Activated T-cell treated with anti-CD3 and anti-CD28 coated beads for 4 hours (primary cell): ENCODE data around the gene ZBTB16.

Source experiments
- DNase-seq: peaks from one replicate; pipeline ENCODE4 v3.0.0-alpha.2; 2020

ZBTB16 gene

DNA sequence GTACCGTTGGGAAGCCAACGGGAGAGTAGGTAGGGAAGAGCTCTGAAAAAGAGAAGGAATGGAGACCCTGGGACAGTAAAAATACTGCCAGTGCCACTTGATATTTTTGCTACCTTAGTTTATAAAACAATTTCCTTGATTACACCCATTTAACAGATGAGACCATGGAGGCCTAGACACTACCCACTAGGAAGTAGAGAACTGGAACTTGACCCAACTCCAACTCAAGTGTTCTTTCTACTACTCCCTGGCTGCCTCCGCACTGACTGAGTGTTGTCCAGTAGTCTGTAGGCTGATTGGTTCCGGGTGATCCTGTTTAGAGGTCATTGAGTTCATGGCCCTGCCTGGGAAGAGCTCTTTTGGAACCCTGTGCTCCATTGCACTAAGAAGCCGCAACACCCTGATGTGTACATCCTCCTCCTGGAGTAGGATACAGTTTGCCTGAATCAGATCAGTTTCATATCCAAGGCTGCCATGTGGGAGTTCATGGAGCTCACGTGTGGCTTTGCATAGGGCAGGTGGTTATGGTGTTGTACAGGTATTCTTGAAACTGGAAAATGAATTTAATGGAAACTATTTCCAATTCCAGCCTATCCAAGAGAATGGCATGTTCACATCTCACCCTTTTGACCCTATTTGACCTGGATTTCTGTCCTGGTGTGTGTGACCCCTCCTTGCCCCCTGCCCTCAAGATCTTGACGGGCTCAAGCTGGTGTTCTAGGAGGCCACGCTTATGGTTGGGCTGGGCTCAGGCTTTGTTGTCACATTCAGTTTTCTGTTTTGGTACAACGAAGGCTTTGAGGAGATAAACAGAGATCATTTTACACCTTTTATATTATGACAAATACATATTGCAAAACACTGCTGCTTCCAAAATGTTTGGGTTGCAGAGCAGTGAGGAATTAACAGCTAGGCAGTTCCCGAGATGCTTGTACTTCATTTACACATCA lies 134.5 kb downstream of the ZBTB16 start:
- DNase-seq, result no peak

DNA sequence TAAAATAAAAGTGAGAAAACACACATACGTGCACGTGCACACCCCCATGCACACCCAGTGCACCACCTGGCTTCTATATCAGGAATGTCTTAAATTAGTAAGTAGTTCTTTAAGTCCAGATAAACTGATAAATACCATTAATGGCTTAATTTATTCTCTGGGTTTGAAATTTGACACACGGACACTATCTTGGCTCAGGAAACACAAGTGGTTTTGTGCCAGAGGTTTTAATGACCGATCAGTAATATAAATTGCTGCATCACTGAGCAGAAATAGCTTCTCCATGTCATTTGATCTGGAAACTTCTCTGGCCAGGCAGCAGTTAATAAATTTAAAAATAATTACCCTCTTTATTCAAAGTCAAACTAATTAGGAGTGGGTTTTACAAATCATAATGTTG lies 135.2 kb downstream of the ZBTB16 start:
- no peak for DNase-seq

DNA sequence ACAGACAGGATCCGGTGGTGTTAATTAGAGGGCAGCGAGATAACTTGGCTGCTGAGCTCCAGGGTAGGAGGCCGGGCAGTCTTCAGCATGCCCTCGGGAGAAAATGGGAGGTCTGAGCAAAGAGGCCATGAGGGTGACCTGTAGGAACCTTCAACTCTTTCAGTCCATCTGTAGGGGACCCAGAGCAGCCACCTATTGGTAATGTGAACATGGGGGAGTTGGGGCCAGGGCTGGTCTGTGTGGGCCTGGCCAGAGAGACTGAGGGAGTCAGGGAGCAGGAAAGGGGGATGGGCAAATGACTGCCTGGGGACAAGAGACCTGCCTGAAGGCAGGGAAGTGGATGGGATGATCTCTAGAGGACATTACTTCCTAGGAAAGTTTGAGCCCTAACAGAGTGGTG lies 135.6 kb downstream of the ZBTB16 start:
- DNase-seq, result no peak

DNA sequence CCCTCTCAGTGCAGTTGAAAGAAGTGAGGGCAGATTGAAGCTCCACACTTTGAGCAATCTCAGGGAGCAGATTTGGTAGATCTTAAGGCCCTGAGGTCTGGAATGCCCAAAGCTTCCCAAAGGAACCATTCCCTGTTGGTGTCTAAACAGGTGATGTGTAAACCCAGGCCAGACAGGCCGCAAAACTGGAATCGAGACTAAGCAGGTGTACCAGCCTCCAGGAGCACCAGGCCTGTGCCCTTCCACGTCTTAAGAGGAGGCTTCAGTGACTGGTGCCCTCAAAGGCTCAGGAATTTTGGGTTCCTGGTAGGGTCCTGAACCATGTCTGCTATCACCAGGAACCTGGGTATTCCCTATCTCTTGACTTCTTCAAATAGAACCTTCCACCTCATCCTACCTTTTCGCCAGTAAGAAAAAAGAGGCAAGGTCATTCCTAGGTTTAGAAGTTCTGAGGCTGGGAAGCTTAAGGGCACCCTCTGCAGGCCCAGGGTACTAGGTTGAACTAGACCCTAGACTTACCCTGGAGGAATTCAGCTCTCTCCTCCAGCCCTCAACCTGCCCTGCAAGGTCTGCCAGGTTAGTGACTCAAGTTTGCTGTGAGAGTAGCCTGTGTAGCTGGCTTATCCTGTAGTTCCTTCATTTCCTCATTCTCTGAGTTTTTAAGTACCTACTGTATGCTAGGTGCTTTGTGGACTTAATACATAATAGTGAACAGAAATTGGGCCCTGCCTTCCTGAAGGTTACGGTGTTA lies 136.6 kb downstream of the ZBTB16 start:
- DNase-seq, result no peak

DNA sequence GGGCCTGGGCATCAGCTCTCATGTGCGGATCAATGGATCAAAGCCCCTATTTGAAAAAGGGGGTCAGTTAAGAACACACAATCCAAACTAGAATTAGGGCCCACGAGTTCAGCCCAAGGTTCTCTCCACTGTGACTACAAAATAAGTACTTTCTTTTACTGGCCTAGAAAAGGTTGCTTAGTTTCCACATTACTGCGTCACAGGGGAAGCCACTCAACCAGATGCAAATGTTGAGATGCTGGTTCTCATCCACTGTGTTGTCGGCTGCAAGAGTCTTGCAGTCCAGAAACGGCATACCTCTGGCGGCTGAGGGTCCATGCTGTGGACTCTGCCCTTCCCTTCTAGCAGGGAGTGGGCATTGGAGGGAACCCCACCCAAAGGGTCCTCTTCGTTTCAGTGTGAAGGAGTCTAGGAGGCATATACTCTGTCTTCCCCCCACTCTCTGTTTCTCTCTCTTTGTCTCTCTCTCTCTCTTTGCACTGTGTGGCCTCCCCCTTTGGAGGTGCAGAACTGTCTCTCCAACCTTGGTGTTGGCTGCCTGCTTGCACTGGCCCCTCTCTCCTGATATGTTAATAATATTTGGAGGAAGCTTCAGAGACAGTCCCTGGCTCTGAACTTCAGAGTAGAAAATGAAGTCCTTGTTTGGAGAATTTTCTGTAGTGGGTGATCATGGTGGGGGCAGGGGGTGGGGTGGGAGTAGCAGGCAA lies 137.6 kb downstream of the ZBTB16 start:
- DNase-seq, result no peak

DNA sequence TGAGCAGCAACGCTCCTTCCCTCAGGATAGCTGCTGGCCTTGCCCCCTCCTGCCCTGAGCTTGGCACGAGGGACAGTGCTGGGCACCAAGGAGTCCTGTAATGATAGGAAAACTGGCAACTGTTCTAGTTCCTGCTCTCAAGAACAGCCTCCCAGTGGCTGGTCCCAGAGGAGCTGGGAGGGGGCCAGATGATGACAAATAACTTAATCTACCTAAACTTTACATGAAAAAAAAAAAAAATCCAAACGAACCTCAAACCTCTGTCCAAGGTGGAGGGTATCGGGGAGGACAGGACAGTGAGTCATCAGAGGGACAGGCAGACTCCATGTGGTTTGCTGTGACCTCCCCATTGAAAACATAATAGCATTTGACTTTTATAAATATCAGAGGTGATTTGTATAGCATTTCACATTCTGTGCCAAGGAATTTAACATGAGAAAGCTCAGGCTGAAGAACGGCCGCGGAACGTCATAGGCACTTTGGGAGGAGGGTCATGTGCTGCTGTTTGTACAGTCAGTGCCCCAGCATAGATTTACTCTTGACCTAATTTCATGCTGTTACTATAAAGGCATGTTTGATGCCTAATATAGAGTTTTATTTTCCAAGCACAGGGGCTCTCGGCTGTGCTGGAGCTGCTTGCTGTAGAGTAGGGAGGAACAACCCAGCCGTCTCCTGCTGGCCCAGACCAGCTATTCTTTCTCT lies 138.4 kb downstream of the ZBTB16 start:
- DNase-seq, result no peak

DNA sequence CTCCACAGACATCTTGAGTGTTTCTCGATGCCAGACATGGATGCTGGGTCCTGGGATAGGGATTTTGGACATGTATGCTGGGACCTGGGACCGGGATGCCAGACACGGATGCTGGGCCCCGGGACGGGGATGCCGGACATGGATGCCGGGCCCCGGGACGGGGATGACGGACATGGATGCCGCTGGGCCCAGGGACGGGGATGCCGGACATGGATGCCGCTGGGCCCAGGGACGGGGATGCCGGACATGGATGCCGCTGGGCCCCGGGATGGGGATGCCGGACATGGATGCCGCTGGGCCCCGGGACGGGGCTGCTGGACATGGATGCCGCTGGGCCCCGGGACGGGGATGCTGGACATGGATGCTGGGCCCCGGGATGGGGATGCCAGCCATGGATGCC lies 139.5 kb downstream of the ZBTB16 start:
- no peak for DNase-seq

DNA sequence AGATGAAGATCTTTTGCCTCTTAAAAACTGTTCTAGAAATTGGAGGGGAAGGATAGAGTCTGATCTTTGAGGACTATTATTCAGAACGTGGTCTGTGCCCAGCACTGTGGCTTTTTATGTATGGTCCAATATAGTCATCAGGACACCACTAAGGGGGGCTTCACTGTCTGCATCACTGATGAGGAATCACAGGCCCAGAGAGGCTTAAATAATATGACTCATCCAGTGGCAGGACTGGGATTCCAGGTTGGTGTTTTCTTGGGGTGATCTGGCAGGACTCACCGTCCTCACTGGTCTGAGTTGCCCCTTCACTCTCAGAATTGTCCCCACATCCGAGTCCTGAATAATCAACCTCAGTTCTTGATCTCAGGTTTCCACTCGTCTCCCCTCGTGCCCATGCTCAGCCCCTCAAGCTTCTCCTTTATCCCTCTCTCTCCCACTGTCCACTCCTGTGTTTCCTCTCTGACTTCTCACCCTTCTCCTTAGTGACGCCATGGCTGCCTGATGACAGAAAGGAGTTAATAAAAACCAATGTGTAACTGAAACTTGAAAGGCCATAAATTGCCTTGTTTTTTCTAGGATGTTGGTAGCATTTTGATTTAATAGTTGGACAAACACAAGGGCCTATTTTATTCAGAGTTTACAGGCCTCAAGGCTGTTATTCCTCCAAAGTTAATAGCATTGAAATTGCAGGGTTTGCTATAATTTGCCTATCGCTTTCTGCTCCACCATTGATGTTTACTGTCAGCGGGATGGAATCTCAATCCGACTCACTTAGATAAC lies 141.0 kb downstream of the ZBTB16 start:
- DNase-seq, result no peak

DNA sequence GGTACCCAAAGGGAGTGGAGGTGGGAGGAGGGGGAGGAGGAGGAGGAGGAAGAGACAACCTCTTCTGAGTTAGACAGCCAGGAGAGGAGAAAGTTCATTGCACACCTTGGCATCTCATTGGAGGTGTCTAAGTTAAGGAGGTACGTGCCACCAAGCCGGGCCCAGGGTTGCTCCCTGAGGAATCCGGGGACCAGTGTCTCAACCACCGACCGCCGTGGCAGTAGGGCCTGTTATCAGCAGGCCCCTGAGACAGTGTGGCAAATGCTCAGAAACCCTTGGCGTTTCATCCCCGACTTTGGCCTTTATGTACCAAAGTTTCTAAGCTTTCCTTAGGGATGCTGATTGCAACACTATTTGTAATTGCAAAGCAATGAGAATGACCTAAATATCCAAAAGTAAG lies 141.7 kb downstream of the ZBTB16 start:
- no peak for DNase-seq

DNA sequence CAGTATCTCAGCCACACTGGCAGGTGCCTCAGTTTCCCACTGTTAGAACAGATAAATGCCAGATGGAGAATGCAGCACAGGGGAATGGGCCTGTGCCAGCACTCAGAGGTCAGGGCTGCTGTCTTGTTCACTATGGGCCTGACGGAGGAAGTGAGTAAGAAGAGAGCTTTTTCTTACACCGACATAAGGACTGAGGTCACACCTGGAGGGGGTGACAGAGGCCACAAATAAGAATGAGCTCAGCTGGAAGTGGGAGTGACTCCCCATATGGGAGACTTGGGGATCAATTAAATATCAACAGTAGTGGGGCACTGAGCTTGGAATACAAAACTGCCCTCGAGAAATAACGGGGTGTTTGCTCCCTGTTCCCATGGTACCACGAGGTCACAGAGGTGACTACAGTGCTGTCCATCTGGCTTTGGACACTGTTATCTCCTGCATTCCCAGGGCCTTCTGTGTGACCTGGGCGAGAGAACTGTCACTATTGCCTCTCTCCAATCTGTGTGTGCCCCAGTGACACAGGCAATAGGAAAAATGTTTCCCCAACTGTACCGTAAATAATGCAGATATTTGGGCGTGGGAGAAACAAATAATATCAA lies 142.6 kb downstream of the ZBTB16 start:
- DNase-seq, result no peak

DNA sequence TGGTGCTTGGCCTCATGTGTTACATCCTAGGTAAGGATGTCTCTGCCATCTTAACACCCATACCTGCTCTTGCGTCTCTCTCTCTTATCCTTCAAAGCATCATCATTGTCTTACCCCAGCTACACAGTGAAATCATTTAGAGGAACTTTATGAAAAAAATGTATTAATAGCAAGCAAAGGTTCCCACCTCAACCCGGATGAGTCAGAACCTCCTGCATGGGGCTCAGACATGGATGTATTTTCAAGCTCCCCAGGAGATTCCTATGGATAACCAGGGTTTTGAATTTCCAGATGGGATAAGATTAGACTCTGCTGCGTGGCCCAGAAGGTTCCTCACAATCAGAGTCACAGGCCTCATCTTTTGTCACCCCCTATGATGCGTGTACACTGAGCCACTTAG lies 147.6 kb downstream of the ZBTB16 start:
- no peak for DNase-seq

DNA sequence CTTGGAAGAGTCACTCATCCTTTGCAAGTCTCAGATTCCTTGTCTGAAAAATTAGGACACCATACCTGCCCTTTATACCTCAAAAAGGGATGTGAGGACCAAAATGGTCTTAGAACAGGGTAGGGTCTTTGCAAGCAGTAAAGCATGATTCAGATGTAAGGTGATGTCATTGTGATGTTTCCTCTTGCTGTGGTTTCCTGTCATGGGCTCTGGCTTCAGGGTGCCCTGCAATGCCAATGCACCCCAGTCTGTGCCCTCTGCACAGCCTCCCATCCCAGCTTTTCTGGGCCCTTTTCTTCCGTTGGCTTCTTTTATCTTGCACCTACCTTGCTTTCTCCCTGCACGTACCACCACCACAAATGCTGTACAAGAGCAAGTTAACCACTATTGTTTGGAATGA lies 148.9 kb downstream of the ZBTB16 start:
- DNase-seq, result no peak

DNA sequence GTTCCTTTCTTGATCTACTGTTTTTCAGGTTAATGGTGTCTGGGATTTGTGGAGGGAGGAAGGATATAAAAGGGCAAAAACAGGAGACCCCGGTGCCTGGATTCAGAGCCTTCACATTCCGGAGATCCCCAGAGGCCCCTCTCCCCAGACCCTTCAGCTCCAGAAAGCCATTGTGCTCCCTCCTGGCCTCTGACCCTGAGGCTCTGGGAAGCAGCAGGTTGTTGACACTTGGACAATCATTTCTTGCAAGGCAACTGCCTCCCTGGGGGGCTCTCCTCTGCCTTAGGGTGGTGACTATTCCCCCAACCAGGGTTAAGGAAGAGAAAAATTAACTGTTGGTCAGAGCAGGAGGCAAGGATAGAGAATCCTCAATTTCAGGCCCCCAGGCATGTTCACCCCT lies 149.8 kb downstream of the ZBTB16 start:
- no peak for DNase-seq

DNA sequence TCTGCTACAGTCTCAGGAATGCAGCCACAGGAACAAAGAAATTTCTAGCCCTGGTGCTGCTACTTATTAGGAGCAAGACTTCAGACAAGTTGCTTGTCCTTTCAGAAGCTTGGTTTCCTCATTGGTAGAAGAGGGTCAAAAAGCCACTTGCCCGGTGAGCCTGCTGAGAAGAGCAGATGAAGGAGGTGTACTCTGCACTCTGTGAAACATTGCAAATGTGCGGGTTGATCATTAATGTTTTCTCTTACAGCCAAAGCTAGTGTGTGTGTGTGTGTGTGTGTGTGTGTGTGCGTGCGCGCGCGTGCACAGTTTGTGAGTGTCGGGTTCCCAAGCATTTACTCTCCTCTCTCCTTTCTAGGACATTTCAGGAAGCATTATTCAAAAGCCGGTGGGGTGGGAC lies 150.4 kb downstream of the ZBTB16 start:
- DNase-seq, result no peak

DNA sequence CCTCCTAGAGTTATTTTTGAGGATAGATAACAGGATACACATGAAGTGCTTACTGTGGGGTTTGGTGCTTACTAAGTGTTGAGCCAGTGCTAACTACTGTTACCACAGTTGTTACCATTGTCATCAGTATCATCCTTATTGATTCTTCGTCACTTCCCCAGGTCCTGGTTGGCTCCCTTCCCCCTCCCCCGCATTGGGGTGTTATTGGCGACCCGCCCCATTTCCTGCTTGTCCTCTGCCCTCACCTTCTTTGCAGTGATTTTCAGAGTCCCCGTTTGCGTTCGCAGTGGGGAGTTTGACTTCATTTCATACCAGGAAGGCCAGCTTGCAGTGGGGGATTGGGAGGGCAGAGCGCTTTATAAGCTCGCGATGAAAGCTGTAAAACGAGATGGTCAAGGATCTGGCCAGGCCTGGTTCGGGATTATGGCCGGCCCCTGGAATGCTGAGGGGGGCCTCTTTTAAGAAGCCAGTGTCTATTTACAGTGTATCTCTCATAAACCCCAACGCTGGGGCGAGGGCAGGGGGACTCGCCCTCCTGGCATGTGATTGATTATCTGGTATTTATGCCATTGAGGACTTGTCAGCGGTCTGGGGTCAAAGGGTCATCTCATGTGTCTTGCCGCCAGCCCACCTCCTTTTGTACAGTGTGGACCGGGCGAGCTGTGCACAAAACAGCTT lies 152.1 kb downstream of the ZBTB16 start:
- DNase-seq, result no peak

DNA sequence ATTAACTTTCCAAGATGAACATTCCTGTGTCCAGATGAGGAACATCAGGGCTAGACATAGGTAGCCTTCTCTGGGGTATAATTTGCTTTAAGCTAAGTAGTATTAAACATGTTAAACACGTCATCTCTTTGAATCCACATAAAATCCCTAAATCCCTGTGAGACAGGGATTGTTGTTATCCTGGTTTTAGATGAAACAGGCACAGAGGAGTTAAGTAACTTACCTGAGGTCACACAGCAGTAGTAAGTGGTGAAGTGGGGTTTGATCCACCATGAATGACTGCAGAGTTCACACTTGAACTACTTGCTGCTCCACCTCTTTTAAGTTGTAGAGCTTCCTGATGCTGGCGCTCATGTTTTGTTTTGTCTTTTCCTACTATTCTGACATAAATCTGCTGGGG lies 154.1 kb downstream of the ZBTB16 start:
- no peak for DNase-seq

DNA sequence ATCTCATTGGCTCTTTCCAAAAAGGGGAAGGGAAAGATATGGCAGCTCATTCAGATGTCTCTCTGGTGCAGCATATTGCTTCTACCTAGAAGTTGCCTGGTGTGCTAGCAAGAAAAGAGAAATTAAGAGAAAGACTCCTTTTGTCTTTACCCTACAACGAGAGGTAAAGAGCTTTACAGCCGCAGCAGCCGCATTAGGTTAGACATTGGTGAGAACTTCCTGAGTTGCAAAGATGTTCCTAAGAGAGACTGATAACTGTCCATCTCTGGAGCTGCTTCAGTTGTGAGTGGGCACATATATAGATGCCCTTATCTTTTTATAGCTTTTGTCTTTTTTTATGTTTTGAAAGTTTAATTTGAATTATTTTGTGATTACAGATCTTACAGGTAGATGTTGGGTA lies 155.9 kb downstream of the ZBTB16 start:
- DNase-seq, result no peak

DNA sequence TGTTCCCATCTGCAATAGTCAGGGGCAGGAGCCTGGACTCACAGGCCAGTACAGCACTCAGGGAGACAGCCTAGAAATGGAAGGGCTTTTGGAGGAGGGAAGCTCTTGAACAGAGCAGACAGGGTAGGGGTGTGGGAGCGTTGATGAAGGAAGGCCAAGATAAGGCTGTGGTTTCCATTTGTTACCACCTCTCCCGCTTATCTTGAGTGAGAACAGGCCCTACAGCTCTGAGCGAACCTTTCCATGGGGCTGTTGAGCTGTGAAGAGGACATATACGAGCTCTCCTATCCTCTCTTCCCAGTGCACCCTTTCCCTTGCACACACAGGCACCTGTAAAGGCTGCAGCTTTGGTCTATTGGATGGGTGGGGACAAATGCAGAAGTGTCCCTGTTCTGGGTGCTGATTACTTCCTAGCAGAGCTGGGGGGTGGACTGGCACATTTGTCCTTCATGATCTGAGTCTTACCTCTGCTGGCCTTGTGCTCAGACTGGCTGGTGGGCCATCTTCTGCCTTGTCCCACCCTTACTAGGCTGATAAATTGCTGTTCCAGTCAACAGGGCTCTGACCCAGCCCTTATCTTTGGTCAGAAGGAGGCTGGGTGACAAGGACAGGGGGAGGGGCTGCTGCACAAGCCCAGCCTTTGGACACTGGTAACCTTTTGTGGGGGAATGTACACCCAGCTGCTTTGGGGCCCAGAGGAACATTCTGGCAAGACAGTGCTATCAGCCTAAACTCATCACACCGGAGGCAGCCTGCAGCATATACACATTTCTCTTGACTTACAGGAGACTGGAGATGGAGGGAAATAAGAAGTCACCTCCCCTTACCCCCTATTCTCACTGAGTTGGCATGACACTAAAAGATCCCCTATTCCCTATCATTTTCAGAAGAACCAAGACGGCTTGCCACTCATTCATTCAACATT lies 156.6 kb downstream of the ZBTB16 start:
- DNase-seq, result no peak

DNA sequence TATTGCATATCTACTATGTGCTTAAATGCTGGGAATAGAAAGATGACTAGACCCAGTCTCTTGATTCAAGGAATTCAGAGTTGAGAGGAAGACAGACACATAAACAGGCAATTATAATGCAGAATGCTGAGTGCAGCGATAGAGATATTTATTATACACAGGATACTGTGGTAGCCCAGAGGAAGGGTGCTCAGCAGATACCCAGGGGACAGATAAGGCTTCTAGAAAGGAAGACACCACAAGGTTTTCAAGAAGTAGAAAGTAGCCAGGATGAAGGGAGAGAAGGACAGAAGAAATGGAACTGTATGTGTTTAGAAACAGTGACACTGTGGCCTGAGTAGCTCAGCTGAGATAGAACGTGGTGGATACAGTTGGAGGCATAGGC lies 157.3 kb downstream of the ZBTB16 start:
- no peak for DNase-seq

DNA sequence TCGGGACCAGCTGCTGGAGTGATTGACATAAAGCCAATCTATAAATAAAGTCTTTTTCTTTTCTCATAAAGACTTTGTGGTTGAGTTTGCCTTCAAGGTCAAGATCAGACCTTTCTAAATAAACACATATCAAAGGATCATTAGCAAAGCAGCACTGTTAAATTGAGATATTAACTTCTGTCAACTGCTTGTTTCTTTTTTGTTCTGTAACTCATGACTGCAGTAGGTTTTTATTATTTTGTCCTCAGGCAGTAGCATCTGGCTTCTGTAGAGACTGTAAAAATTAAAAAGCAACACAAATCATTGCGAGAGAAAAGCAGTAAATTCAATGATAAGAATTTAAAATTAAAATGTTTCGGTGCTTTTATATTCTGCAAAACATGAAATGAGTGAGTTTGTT lies 159.0 kb downstream of the ZBTB16 start:
- no peak for DNase-seq
